Measurements from ENCODE around the gene MBNL2. TPM values are rescaled to one million over a fixed set of nuclear protein-coding genes. Genes with fewer than 3 reads are reported as not detected.
A peak's percentile ranks its signal among the peaks of the same experiment; 100 is the strongest.

The MBNL2 gene
- total RNA-seq, 2 experiments from 2014 or later = 15.8 to 16.1 TPM

- no peak for DNase-seq
- Mint-ChIP-seq H3K4me1 (ENCODE audit: low read depth) (peaks cover 55% of the 10 kb centered on the region), H3K9me3 (no peaks in the 10 kb centered on the region), H3K4me3 (no peak overlapping the region), H3K27me3 (no peaks in the 10 kb centered on the region), H3K27ac (no peak overlapping the region), H3K36me3 (ENCODE audit: low read depth) (peaks cover 6% of the 10 kb centered on the region)
- TF ChIP-seq, protein P1, sequence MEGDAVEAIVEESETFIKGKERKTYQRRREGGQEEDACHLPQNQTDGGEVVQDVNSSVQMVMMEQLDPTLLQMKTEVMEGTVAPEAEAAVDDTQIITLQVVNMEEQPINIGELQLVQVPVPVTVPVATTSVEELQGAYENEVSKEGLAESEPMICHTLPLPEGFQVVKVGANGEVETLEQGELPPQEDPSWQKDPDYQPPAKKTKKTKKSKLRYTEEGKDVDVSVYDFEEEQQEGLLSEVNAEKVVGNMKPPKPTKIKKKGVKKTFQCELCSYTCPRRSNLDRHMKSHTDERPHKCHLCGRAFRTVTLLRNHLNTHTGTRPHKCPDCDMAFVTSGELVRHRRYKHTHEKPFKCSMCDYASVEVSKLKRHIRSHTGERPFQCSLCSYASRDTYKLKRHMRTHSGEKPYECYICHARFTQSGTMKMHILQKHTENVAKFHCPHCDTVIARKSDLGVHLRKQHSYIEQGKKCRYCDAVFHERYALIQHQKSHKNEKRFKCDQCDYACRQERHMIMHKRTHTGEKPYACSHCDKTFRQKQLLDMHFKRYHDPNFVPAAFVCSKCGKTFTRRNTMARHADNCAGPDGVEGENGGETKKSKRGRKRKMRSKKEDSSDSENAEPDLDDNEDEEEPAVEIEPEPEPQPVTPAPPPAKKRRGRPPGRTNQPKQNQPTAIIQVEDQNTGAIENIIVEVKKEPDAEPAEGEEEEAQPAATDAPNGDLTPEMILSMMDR (IDR thresholded peaks at IDR 0.05) = no peak
- POLR2A ChIA-PET = interaction anchor here (0.9 to 1.5 kb wide), 4 partner anchors 10 to 20 kb away, joined by 3 to 6 read pairs (median 4); no protein-coding TSS in a partner anchor
- CTCF ChIA-PET = no interaction called here
- intact Hi-C loops (cut with micrococcal nuclease) = no loop called here
- ATAC-seq = no peak
Observed at GRCh38 chr13:97237388-97237787, 15.3 kb downstream of the MBNL2 start.

- ATAC-seq (peak; percentile 53), DNase-seq (peak; percentile 31)
- Mint-ChIP-seq H3K36me3 (ENCODE audit: low read depth) (peaks cover 6% of the 10 kb centered on the region), H3K4me3 (no peak overlapping the region), H3K27ac (no peak overlapping the region), H3K9me3 (no peaks in the 10 kb centered on the region), H3K27me3 (no peaks in the 10 kb centered on the region), H3K4me1 (ENCODE audit: low read depth) (peaks cover 57% of the 10 kb centered on the region)
- CTCF ChIA-PET = no interaction called here
- intact Hi-C loops (cut with micrococcal nuclease) = no loop called here
- POLR2A ChIA-PET = no interaction called here
- TF ChIP-seq, protein P1 (IDR thresholded peaks at IDR 0.05) = no peak
Observed at GRCh38 chr13:97238432-97238831, 16.3 kb downstream of the MBNL2 start.

DNA sequence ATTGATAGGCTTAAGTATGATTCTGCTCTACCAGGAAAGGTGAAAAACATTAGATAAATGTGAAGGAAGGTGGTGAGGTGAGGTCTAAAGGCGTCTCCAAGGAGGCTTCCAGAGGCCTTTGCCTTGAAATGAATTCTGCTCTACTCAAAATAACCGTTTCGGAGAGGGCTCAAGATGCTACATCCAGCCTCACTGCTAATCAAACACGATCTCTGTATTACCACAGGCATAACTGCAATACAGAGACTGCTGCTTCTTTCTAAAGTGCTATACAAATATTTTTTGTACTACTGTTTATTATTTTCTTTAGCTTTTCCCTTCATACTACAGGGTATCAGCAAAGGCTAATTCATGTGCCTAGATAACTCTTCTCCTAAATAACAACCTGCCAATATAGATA, 16.8 kb downstream of the MBNL2 start:
- no peak overlapping the region for H3K27ac Mint-ChIP-seq
- ChIA-PET POLR2A (no interaction called here), CTCF (no interaction called here)
- H3K9me3 Mint-ChIP-seq = no peaks in the 10 kb centered on the region
- H3K4me3 Mint-ChIP-seq = no peak overlapping the region
- TF ChIP-seq, protein P1 (IDR thresholded peaks at IDR 0.05) = no peak
- DNase-seq = no peak
- intact Hi-C loops (cut with micrococcal nuclease) = no loop called here
- ATAC-seq = no peak
- H3K27me3 Mint-ChIP-seq = no peaks in the 10 kb centered on the region
- peaks cover 9% of the 10 kb centered on the region for H3K36me3 Mint-ChIP-seq (ENCODE audit: low read depth)
- H3K4me1 Mint-ChIP-seq (ENCODE audit: low read depth) = peaks cover 58% of the 10 kb centered on the region

DNA sequence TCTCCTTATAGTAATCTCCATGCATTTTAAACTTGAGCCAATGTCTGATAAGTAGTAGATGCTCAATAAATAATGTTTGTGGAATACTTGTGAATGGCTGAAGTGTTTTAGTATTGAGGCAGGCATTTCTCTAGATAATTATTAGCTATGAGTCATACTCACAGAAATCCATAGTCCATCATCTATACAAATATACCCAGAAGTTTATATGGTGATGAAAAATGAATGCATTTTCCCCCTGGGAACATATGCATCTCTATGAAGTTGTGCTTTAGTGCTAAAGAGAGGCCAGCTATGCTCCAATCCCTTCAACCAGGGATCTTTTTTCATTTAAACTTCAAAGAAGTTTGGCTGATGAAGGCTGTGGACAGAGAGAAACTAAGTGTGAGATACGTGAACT, 17.2 kb downstream of the MBNL2 start:
- H3K27me3 Mint-ChIP-seq = no peaks in the 10 kb centered on the region
- ChIA-PET POLR2A (no interaction called here), CTCF (interaction anchor here (0.9 to 1.1 kb wide), 2 partner anchors 14 to 29 kb away, joined by 3 read pairs; no protein-coding TSS in a partner anchor)
- TF ChIP-seq, protein P1 (IDR thresholded peaks at IDR 0.05) = no peak
- DNase-seq (no peak), ATAC-seq (no peak)
- intact Hi-C loops (cut with micrococcal nuclease) = no loop called here
- no peak overlapping the region for H3K4me3 Mint-ChIP-seq
- H3K9me3 Mint-ChIP-seq = no peaks in the 10 kb centered on the region
- H3K4me1 Mint-ChIP-seq (ENCODE audit: low read depth) = peaks cover 57% of the 10 kb centered on the region
- peaks cover 9% of the 10 kb centered on the region for H3K36me3 Mint-ChIP-seq (ENCODE audit: low read depth)
- no peak overlapping the region for H3K27ac Mint-ChIP-seq

DNA sequence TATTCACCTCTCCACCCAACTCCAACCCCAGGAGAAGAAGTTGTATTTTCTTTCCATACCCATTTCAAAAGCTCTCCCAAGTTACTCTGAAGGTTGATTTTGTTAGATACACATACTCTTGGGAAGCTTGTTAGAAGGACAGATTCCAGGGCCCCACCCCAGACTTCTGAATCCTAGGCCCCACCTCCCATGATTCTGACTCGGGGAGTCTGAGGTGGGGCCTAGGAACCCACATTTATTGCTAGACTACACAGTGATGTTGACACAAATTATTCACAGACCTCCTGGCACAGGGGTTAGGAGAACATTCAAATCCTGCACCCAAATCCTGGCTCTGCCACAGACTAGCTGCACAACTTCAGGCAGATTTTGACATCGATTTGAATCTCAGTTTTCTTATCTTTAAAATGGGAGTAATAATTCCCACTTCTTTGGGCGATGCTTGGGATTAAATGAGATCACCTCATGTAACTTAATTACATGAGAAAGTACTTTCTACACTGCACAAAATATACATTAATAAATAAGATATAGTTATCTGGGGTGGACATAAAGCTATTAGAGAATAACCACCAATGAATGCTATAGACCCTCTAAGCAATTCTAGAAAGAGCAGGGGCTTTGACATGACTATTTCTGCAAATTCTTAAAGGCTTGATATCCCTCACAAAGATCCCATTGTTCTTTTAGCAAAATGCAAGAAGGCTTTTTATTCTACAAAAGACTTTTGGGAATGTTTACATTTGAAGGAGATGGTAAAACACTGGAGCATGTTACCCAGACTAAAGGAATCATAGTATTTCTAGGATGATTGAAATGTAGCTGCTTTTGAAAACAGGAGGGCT, 18.0 kb downstream of the MBNL2 start:
- Mint-ChIP-seq H3K36me3 (ENCODE audit: low read depth) (peaks cover 5% of the 10 kb centered on the region), H3K27me3 (no peaks in the 10 kb centered on the region), H3K27ac (no peak overlapping the region), H3K4me3 (no peak overlapping the region), H3K9me3 (no peaks in the 10 kb centered on the region), H3K4me1 (ENCODE audit: low read depth) (peaks cover 57% of the 10 kb centered on the region)
- ATAC-seq (no peak), DNase-seq (no peak)
- ChIA-PET CTCF (interaction anchor here (0.9 to 1.1 kb wide), 4 partner anchors 13 to 130 kb away, joined by 3 read pairs; no protein-coding TSS in a partner anchor), POLR2A (interaction anchor here (0.6 kb wide), 1 partner anchor 16 kb away, joined by 3 read pairs; no protein-coding TSS in a partner anchor)
- TF ChIP-seq, protein P1 (IDR thresholded peaks at IDR 0.05) = no peak
- intact Hi-C loops (cut with micrococcal nuclease) = no loop called here
